Right hindlimb (tissue), 1 donor: ENCODE results near the gene SHANK1.
A peak's percentile ranks its signal among the peaks of the same experiment; 100 is the strongest.

Source experiments
- DNase-seq: peaks from one replicate; pipeline ENCODE4 v3.0.0-alpha.2; 2018

The SHANK1 gene

DNA sequence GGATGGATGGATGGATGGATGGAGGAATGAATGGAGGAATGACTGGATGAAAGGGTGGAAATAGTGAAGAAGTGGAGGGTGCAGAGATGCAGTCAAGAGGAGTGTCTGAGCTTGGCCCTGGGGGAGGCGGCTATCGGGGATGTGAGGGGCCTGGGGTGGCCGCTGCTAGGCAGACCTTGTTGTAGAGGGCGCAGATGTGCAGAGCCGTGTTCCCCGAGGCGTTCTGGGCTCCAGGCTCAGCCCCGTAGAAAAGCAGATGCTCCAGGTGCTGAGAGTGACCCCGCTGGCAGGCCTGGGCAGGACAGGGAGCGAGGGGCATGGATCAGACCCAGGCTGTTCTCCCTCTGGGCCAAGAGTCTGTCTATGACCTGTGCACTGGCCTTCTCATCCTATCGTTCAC lies 8.4 kb downstream of the SHANK1 start:
- DNase-seq = no peak

- DNase-seq = no peak
Observed at GRCh38 chr19:50710612-50711011, 9.0 kb downstream of the SHANK1 start.

DNA sequence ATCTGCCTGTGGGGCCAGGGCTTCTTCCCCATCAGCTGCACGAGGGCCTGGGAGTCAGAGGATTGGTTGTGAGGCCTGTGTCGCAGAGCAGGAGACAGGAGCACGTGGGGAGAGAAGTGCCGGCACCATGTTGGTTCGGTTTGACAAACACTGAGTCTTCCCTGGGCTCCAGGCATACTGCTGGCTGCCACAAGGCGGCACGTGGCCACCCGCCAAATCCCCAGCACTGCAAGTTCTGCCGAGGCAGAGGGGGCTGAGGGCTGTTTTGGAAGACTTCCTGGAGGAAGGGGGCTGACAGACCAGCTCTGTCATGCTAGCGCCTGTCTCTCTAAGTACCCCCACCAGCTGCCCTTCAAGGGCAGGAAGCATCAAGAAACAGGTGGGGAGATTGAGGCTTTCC lies 9.5 kb downstream of the SHANK1 start:
- no peak for DNase-seq

DNA sequence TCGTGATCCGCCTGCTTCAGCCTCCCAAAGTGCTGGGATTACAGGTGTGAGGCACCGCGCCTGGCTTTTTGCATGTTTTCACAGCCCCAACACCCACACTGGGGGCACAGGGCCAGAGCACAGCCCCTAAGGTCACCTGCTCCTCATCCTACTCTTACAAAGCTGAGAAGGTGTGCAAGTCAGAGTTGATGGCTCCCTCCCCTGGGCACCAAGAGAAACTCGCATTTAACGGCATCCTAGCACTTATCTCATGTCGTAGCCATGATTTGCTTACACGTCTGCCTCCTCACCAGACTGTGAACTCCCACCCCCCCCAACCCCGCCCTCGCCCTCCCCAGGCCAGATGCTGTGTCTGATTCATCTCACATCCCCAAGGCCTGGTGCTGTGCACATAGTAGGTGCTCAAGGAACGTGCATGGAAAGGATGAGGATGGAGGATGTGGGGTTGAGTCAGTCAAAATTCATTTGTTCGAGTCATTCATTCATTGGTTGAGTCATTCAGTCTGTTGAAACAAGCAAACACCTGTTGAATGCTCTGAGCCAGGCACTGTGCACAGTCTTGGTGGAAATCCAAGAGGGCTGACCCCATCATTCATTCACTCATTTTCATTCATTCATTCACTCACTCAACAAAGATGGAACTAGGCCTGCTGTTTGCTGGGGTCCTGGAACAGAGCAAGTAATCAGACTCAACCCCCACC lies 11.3 kb downstream of the SHANK1 start:
- no peak for DNase-seq

GRCh38 chr19:50706387-50706786 lies 13.2 kb downstream of the SHANK1 start:
- DNase-seq = no peak

DNA sequence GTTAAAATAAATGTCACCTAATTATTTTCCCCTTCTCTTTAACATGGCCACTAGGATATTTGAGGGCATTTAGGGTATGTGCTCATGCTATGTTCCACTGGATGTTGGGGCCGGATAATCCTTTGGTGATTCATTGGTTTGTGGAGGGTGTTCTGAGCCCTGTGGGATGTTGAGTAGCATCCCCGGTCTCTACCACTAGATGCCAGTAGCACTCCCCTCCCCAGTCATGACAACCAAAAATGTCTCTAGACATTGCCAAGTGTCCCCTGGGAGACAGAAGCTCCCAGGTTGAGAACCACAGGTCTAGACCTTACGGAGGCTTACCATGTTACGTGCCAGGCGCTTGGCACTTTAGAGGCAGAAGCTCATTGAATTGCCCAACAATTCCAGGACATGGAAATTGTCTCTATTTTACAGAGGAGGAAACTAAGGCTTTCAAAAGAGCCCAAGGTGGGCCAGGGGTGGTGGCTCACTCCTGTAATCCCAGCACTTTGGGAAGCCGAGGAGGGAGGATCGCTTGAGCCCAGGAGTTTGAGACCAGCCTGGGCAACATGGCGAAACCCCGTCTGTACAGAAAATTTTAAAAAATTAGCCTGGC lies 14.1 kb downstream of the SHANK1 start:
- DNase-seq = peak; percentile 47

DNA sequence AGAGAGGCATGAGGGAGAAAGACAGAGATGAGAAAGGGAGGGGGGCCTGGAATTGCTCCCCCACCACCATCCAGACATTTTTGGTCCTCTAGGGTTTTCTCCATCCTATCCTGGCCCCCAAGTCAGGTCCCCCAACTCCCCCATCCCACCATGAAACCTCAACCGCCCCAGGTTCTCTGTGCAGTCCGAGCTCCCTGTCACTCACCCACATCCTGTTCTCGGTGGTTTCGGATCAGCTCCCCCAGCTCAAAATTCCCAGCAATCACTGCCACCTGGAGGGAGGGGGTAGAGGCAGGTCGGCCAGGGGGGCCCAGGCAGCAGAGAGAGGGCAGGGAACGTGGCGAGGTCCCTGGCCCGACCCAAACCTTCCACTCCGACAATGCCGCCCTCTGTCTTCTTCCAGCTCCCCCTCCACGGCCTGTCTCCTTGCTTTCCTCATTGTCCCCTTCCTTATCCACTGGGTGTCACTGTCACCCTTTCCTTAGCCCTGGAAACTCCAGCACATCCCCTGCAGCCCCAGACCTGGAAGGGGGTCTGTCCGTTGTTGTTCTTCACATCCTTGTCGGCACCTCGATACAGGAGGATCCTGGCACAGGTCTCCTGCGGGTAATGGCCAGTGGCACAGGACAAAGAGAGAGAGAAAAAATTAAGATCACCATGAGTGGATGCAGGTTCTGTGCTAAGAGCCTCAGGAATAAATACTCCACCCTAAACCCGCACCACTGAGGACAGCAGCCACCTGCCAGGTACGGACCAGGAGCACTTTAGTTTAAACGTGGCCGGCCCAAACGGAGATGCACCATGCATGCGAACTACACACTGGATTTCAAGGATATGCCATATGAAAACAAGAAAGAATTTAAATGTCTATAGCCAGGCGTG lies 15.4 kb downstream of the SHANK1 start:
- no peak for DNase-seq

DNA sequence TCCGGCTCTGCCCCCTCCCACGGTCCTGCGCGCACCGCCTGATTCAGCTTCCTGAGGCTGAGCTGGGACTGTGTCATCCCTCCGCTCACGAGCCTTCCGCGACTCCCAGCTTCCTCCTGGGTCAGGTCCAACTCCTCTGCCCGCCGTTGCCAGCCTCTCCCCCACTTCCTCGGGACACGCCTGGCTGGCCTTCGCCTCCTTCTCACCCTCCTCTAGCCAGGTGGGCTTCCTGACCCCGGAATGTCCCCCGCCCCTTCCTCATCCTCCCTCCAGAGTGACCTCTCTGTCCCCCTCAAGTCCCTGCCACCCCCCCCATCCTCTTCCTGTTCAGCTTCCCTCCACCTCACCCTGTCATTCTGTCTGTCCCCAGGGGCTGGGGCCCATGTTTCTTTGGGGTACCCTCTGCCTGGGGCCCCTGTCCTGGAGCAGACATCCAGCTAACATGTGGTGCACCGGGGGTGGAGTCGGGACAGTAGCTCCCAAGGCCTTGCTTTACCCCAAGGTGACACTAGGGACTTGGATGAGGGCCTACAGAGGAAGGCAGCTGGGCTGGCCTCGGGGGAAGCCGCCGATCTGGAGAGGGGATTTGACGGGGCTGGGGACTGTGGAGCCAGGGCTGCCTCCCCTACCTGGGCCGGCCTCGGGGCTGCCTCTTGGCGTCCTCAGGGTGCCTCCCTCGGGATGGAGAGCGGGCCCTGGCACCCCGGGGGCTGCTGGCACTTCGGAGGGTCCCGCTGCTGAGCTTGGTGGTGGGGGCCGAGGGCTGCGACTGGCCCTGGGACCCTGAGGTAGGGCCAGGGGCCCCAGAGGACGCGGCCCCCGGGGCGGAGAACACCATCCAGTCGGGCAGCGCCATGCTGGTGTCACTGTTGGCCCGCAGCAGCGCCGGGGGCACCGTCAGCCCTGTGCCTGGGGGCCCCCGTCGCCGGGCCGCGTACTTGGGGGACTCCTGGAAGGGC lies 16.5 kb downstream of the SHANK1 start:
- no peak for DNase-seq

GRCh38 chr19:50702158-50702870 lies 17.3 kb downstream of the SHANK1 start:
- DNase-seq = no peak

GRCh38 chr19:50701367-50701985 lies 18.1 kb downstream of the SHANK1 start:
- DNase-seq = no peak

DNA sequence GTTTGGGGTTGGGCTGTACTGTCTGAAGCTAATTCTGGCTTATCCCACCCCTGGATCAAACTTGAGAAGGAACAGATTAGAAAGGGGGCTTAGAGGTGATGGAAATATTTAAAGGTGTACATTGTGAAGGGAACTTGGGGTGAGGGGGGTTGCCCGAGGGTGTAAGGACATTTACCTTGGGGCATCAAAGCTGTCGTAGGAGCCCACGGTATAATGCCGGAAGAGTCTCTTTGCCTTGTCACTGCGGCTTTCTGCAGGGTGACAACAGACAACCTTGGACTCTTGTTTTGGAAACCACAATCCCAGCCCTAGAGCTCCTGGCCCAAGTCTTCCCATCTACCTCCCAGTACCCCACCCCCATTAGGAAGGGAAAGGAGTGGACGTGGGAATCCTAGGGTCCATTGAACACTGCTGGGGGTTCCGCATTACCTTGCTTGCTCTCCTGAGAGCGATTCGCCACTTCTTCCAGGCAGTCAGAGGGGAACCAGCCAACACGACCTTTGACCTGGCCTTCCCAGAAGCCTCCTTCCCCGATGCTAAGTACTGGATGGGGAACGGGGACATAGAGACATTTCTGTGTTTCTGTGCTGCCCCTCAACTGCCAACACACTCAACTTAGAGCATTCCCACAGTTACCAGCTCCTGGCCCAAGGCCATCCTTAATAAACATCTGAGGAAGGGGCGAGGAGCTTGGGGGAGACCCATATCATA lies 22.0 kb downstream of the SHANK1 start:
- no peak for DNase-seq

GRCh38 chr19:50696094-50696483 lies 23.5 kb downstream of the SHANK1 start:
- DNase-seq = no peak

DNA sequence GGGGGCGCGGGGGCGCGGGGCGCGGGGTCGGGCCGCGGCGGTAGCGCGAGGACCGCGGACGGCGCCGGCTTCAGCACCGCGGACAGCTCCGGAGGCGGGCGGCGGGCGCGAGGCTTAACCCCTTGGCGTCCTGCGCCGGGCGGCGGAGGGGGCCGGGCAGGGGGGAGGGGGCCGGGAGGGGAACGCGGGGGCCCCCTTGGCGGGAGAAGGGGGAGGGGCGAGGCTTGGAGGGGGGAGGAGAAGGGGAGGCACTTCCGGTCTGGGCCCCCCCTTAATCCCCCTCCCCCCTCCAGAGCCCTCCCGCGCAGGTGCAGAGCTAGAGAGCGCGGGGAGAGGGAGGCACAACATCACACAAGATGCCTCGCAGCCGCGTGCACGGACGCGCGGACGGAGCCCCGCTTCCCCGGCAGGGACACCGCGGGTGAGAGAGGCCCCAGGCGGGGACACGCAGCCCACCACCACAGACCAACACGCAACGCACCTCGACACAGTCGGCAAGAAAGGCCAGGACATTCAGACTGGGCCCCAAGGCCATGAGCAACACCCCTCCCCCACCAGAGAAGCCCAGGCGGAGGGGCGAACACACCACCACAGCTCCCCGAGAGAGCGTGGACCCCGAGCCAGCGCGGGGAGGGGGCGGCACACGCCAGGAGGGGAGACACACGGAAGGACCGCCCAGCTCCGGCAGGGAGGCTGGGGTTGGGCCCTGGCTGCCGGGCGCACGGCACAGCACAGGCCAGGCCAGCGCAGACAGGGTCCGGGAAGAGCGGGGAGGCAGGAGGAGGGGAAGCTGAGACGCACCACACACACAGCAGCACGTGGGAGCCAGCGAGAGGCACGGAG lies 24.1 kb downstream of the SHANK1 start:
- peak; percentile 44 for DNase-seq

- no peak for DNase-seq
Observed at GRCh38 chr19:50694815-50695145, 24.8 kb downstream of the SHANK1 start.

GRCh38 chr19:50693064-50693975 lies 26.3 kb downstream of the SHANK1 start:
- no peak for DNase-seq

GRCh38 chr19:50690439-50690838 lies 29.2 kb downstream of the SHANK1 start:
- DNase-seq = no peak

- no peak for DNase-seq
Observed at GRCh38 chr19:50688766-50689165, 30.8 kb downstream of the SHANK1 start.

DNA sequence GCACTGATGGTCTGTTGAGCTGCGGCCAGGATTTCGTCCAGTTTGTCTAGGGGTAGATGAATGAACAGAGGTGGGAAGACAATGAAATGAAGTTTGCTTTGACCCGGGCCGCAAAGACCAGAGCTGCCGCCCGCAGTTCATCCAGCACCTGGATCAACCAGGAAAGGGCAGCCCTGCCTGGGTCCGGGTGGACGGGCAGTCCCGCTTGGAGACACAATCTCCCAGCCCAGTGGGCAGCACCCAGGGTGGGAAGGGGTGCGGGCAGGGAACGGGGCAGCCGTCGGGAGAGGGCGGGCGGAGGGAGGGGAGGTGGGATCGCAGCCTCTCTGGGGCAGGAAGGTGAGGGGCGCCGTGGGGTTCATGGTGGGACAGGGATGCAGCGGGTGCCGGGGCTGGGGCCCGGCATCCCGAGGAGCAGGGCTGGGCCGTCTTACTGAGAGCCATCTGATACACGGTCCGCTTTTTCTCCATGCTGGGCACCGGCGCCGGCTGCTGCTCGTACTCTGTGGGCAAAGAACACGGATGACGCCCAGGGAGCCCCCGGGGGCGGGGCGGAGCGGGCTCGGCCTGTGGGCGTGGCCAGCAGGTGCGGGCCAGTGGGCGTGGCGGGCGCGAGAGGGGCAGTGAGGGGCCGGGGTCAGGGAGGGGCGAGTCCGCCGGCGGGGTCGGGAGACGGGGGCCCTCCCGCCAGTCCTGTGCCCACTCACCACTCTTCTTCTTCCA lies 33.1 kb downstream of the SHANK1 start:
- DNase-seq = no peak
